Astrocyte (in vitro differentiated cells and primary cell): ENCODE data around the gene MEFV.

Experiments
- EZH2 ChIP-seq: IDR thresholded peaks from 2 replicates; pipeline ENCODE4 v1.6.1; 2012; ENCODE audit warnings: mild to moderate bottlenecking, low read length, inconsistent platforms; ENCODE audit not compliant: insufficient read depth
- TF ChIP-seq, protein P1 (sequence below): IDR thresholded peaks from 2 replicates; pipeline ENCODE4 v1.5.1; 2011; ENCODE audit warnings: low read depth, mild to moderate bottlenecking, inconsistent platforms, low read length, moderate library complexity; ENCODE audit not compliant: insufficient read depth

GRCh38 chr16:3214904-3215600, 41.4 kb downstream of the MEFV start:
- TF ChIP-seq, protein P1, sequence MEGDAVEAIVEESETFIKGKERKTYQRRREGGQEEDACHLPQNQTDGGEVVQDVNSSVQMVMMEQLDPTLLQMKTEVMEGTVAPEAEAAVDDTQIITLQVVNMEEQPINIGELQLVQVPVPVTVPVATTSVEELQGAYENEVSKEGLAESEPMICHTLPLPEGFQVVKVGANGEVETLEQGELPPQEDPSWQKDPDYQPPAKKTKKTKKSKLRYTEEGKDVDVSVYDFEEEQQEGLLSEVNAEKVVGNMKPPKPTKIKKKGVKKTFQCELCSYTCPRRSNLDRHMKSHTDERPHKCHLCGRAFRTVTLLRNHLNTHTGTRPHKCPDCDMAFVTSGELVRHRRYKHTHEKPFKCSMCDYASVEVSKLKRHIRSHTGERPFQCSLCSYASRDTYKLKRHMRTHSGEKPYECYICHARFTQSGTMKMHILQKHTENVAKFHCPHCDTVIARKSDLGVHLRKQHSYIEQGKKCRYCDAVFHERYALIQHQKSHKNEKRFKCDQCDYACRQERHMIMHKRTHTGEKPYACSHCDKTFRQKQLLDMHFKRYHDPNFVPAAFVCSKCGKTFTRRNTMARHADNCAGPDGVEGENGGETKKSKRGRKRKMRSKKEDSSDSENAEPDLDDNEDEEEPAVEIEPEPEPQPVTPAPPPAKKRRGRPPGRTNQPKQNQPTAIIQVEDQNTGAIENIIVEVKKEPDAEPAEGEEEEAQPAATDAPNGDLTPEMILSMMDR = no peak
- no peak for TF ChIP-seq EZH2
